ENCODE results near the gene APOBR.

DNA sequence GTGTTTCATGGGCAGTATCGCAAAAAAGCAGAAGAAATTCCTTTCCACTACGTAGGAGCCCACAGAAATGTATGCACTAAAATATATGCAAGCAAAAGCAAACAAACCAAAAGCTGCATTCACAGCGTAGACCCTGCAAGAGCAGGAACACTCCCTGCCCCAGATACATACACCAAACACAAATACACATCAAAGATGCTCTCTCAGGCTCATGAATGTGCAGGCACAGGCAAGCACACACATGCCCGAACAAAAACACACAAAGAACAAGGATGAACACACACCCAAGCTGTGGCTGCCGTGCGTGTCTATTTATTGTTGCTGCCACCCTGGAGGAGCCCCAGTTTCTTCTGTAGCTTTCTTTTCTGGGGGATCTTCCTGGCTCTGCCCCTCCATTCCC is 42.6 kb downstream of the APOBR start:
- TF ChIP-seq, protein P1, sequence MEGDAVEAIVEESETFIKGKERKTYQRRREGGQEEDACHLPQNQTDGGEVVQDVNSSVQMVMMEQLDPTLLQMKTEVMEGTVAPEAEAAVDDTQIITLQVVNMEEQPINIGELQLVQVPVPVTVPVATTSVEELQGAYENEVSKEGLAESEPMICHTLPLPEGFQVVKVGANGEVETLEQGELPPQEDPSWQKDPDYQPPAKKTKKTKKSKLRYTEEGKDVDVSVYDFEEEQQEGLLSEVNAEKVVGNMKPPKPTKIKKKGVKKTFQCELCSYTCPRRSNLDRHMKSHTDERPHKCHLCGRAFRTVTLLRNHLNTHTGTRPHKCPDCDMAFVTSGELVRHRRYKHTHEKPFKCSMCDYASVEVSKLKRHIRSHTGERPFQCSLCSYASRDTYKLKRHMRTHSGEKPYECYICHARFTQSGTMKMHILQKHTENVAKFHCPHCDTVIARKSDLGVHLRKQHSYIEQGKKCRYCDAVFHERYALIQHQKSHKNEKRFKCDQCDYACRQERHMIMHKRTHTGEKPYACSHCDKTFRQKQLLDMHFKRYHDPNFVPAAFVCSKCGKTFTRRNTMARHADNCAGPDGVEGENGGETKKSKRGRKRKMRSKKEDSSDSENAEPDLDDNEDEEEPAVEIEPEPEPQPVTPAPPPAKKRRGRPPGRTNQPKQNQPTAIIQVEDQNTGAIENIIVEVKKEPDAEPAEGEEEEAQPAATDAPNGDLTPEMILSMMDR (conservative IDR thresholded peaks at IDR 0.05; ENCODE audit: low read length): no peak
- TF ChIP-seq EZH2phosphoT487 (IDR thresholded peaks at IDR 0.05; ENCODE audit: borderline replicate concordance, low read depth, low read length): no peak

All from OCI-LY7 (cell line).